NCI-H1092 (cell line): ENCODE measurements around the gene SLC25A1.
"Not testable (repeated sequence)": the region's sequence is repeated elsewhere in the genome, so short reads cannot be mapped to it uniquely, and the experiment has no call there.

Experiments
- DNase-seq: peaks from one replicate; lab custom pipeline; 2025; lab: John Stamatoyannopoulos, UW

Gene SLC25A1

GRCh38 chr22:19204640-19205039 is 26.1 kb upstream of the SLC25A1 start:
- DNase-seq, result no peak

- no peak for DNase-seq
Measured at GRCh38 chr22:19203834-19204233, 25.3 kb upstream of the SLC25A1 start.

- DNase-seq, result not testable (repeated sequence)
Measured at GRCh38 chr22:19202799-19203186, 24.3 kb upstream of the SLC25A1 start.

- no peak for DNase-seq
Measured at GRCh38 chr22:19201869-19202798, 23.6 kb upstream of the SLC25A1 start.

GRCh38 chr22:19201130-19201868 is 22.8 kb upstream of the SLC25A1 start:
- DNase-seq, result no peak

GRCh38 chr22:19199479-19199878 is 20.9 kb upstream of the SLC25A1 start:
- DNase-seq, result no peak

GRCh38 chr22:19197997-19198865 is 19.7 kb upstream of the SLC25A1 start:
- no peak for DNase-seq

GRCh38 chr22:19196841-19197612 is 18.5 kb upstream of the SLC25A1 start:
- no peak for DNase-seq

- DNase-seq, result no peak
Measured at GRCh38 chr22:19195796-19196731, 17.5 kb upstream of the SLC25A1 start.

- no peak for DNase-seq
Measured at GRCh38 chr22:19194766-19195536, 16.4 kb upstream of the SLC25A1 start.

GRCh38 chr22:19193879-19194278 is 15.3 kb upstream of the SLC25A1 start:
- no peak for DNase-seq

- DNase-seq, result no peak
Measured at GRCh38 chr22:19187716-19188563, 9.4 kb upstream of the SLC25A1 start.

GRCh38 chr22:19184276-19184997 is 5.9 kb upstream of the SLC25A1 start:
- DNase-seq, result no peak

- no peak for DNase-seq
Measured at GRCh38 chr22:19183216-19183615, 4.7 kb upstream of the SLC25A1 start.

GRCh38 chr22:19182472-19183157 is 4.1 kb upstream of the SLC25A1 start:
- DNase-seq, result no peak

GRCh38 chr22:19181786-19182471 is 3.4 kb upstream of the SLC25A1 start:
- DNase-seq, result no peak
